Measurements from ENCODE around the gene IGSF3. TPM values are rescaled to one million over a fixed set of nuclear protein-coding genes. Genes with fewer than 3 reads are reported as not detected.

Gene IGSF3
- total RNA-seq, 2 donors from 2014 or later = 1.5 to 8.0 TPM

GRCh38 chr1:116711263-116711840 lies 43.8 kb upstream of the IGSF3 start:
- Histone ChIP-seq H3K9me3 (no peaks in the 10 kb centered on the region), H3K36me3 (no peaks in the 10 kb centered on the region), H3K4me3 (no peak overlapping the region), H3K27ac (no peak overlapping the region), H3K4me1 (ENCODE audit: control insufficient read depth in 1 of 2, low read depth in 2 of 2) (peaks cover 3 to 12% of the 10 kb centered on the region in 2 donors), H3K27me3 (replicated peaks; ENCODE audit: insufficient read depth) (no peaks in the 10 kb centered on the region)
- no peak for DNase-seq (ENCODE audit: low spot score)
- TF ChIP-seq CTCF (IDR thresholded peaks at IDR 0.05) = no peak
- no peak for ATAC-seq (ENCODE audit: insufficient number of reproducible peaks, low FRiP score, low read depth)

- no peaks in the 10 kb centered on the region for H3K9me3 ChIP-seq
- no peaks in the 10 kb centered on the region for H3K27me3 ChIP-seq (replicated peaks; ENCODE audit: insufficient read depth)
- ATAC-seq (ENCODE audit: insufficient number of reproducible peaks, low FRiP score, low read depth) (no peak), DNase-seq (ENCODE audit: low spot score) (no peak)
- peaks cover 3 to 12% of the 10 kb centered on the region in 2 donors for H3K4me1 ChIP-seq (ENCODE audit: control insufficient read depth in 1 of 2, low read depth in 2 of 2)
- H3K36me3 ChIP-seq = no peaks in the 10 kb centered on the region
- H3K27ac ChIP-seq = no peak overlapping the region
- no peak overlapping the region for H3K4me3 ChIP-seq
- no peak for TF ChIP-seq CTCF (IDR thresholded peaks at IDR 0.05)
Observed at GRCh38 chr1:116710420-116711262, 43.1 kb upstream of the IGSF3 start.

GRCh38 chr1:116709666-116710167 lies 42.2 kb upstream of the IGSF3 start:
- no peak overlapping the region for H3K27ac ChIP-seq
- DNase-seq (ENCODE audit: low spot score) (no peak), ATAC-seq (ENCODE audit: insufficient number of reproducible peaks, low FRiP score, low read depth) (no peak)
- H3K9me3 ChIP-seq = no peaks in the 10 kb centered on the region
- peaks cover 3 to 12% of the 10 kb centered on the region in 2 donors for H3K4me1 ChIP-seq (ENCODE audit: control insufficient read depth in 1 of 2, low read depth in 2 of 2)
- H3K4me3 ChIP-seq = no peak overlapping the region
- no peaks in the 10 kb centered on the region for H3K36me3 ChIP-seq
- no peaks in the 10 kb centered on the region for H3K27me3 ChIP-seq (replicated peaks; ENCODE audit: insufficient read depth)
- TF ChIP-seq CTCF (IDR thresholded peaks at IDR 0.05) = no peak

- H3K4me3 ChIP-seq = no peak overlapping the region
- H3K4me1 ChIP-seq (ENCODE audit: control insufficient read depth in 1 of 2, low read depth in 2 of 2) = peaks cover 3 to 12% of the 10 kb centered on the region in 2 donors
- H3K27me3 ChIP-seq (replicated peaks; ENCODE audit: insufficient read depth) = no peaks in the 10 kb centered on the region
- no peak for TF ChIP-seq CTCF (IDR thresholded peaks at IDR 0.05)
- H3K27ac ChIP-seq = no peak overlapping the region
- H3K36me3 ChIP-seq = no peaks in the 10 kb centered on the region
- H3K9me3 ChIP-seq = no peaks in the 10 kb centered on the region
- DNase-seq (ENCODE audit: low spot score) (no peak), ATAC-seq (ENCODE audit: insufficient number of reproducible peaks, low FRiP score, low read depth) (no peak)
Observed at GRCh38 chr1:116708255-116708900, 40.8 kb upstream of the IGSF3 start.

GRCh38 chr1:116706841-116707240 lies 39.3 kb upstream of the IGSF3 start:
- no peak overlapping the region for H3K4me3 ChIP-seq
- H3K9me3 ChIP-seq = no peaks in the 10 kb centered on the region
- ATAC-seq (ENCODE audit: insufficient number of reproducible peaks, low FRiP score, low read depth) (no peak), DNase-seq (ENCODE audit: low spot score) (no peak)
- no peaks in the 10 kb centered on the region for H3K27me3 ChIP-seq (replicated peaks; ENCODE audit: insufficient read depth)
- TF ChIP-seq CTCF (IDR thresholded peaks at IDR 0.05) = no peak
- no peaks in the 10 kb centered on the region for H3K36me3 ChIP-seq
- peaks cover 3 to 12% of the 10 kb centered on the region in 2 donors for H3K4me1 ChIP-seq (ENCODE audit: control insufficient read depth in 1 of 2, low read depth in 2 of 2)
- no peak overlapping the region for H3K27ac ChIP-seq
